ENCODE data around the gene TAF10. TPM values are rescaled to one million over a fixed set of nuclear protein-coding genes. Genes with fewer than 3 reads are reported as not detected.

The TAF10 gene
- total RNA-seq, 2 experiments from 2014 or later = 154 to 164 TPM

DNA sequence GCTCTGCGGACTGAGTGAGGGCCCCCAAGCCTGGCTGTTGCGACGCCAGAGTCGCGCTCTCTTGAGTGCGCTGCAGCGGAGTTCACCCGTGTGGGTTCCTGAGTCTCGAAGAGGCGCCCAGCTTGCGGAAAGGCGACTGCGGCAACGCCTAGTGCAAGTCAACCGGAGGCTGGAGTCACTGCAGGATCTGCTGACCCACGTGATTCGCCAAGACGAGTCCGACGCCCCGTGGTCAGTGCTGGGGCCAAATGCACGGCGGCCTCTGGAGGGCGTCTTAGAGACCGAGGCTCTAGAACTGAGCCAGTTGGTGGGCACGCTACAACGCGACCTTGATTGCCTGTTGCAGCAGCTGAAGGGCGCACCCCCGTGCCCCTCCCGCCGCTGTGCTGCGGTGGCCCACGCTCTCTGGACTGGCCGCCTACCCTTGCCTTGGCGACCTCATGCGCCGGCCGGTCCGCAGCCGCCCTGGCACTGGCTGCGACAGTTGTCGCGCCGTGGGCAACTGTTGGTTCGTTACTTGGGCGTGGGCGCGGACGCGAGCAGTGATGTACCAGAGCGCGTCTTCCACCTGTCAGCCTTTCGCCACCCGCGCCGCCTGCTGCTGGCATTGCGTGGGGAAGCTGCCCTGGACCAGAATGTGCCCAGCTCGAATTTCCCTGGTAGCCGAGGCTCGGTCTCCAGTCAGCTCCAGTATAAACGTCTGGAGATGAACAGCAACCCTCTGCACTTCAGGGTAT lies 41.2 kb downstream of the TAF10 start:
- Mint-ChIP-seq H3K36me3 (ENCODE audit: low read depth) (peaks cover 25% of the 10 kb centered on the region), H3K4me1 (ENCODE audit: low read depth) (no peaks in the 10 kb centered on the region), H3K27ac (no peak overlapping the region), H3K9me3 (no peaks in the 10 kb centered on the region), H3K27me3 (no peaks in the 10 kb centered on the region), H3K4me3 (no peak overlapping the region)
- no peak for DNase-seq
- H3K4me1 ChIP-seq (ENCODE audit: insufficient read depth, low read length) = no peaks in the 10 kb centered on the region
- TF ChIP-seq, protein P1, sequence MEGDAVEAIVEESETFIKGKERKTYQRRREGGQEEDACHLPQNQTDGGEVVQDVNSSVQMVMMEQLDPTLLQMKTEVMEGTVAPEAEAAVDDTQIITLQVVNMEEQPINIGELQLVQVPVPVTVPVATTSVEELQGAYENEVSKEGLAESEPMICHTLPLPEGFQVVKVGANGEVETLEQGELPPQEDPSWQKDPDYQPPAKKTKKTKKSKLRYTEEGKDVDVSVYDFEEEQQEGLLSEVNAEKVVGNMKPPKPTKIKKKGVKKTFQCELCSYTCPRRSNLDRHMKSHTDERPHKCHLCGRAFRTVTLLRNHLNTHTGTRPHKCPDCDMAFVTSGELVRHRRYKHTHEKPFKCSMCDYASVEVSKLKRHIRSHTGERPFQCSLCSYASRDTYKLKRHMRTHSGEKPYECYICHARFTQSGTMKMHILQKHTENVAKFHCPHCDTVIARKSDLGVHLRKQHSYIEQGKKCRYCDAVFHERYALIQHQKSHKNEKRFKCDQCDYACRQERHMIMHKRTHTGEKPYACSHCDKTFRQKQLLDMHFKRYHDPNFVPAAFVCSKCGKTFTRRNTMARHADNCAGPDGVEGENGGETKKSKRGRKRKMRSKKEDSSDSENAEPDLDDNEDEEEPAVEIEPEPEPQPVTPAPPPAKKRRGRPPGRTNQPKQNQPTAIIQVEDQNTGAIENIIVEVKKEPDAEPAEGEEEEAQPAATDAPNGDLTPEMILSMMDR (IDR thresholded peaks at IDR 0.05) = no peak
- H3K27ac ChIP-seq (ENCODE audit: low read depth in 1 of 2, low read length in 2 of 2) = no peak overlapping the region
- peaks cover 0 to 13% of the 10 kb centered on the region in 2 experiments for H3K9me3 ChIP-seq (ENCODE audit: control insufficient read depth in 1 of 2, insufficient read depth in 1 of 2, low read length in 2 of 2)
- CTCF ChIA-PET = no interaction called here
- no peak overlapping the region for H3K4me3 ChIP-seq (ENCODE audit: low read length)
- intact Hi-C loops (cut with DNase I, micrococcal nuclease) = no loop called here
- no peaks in the 10 kb centered on the region for H3K27me3 ChIP-seq (ENCODE audit: control insufficient read depth in 1 of 2, insufficient read depth in 2 of 2, low read length in 2 of 2)
- no peak for ATAC-seq (ENCODE audit: poor library complexity)
- H3K36me3 ChIP-seq (ENCODE audit: insufficient read depth, low read length) = peaks cover 10% of the 10 kb centered on the region
- POLR2A ChIA-PET = no interaction called here

GRCh38 chr11:6569706-6570105 lies 42.3 kb downstream of the TAF10 start:
- H3K4me1 Mint-ChIP-seq (ENCODE audit: low read depth) = no peaks in the 10 kb centered on the region
- no peak for DNase-seq
- no peak overlapping the region for H3K27ac ChIP-seq (ENCODE audit: low read depth in 1 of 2, low read length in 2 of 2)
- no peak overlapping the region for H3K4me3 Mint-ChIP-seq
- intact Hi-C loops (cut with DNase I, micrococcal nuclease) = no loop called here
- CTCF ChIA-PET = no interaction called here
- H3K36me3 Mint-ChIP-seq (ENCODE audit: low read depth) = peaks cover 34% of the 10 kb centered on the region
- H3K9me3 ChIP-seq (ENCODE audit: control insufficient read depth in 1 of 2, insufficient read depth in 1 of 2, low read length in 2 of 2) = peaks cover 0 to 13% of the 10 kb centered on the region in 2 experiments
- H3K9me3 Mint-ChIP-seq = no peaks in the 10 kb centered on the region
- no peak overlapping the region for H3K4me3 ChIP-seq (ENCODE audit: low read length)
- no peak overlapping the region for H3K27ac Mint-ChIP-seq
- no peaks in the 10 kb centered on the region for H3K4me1 ChIP-seq (ENCODE audit: insufficient read depth, low read length)
- TF ChIP-seq, protein P1 (IDR thresholded peaks at IDR 0.05) = no peak
- POLR2A ChIA-PET = no interaction called here
- no peak for ATAC-seq (ENCODE audit: poor library complexity)
- peaks cover 10% of the 10 kb centered on the region for H3K36me3 ChIP-seq (ENCODE audit: insufficient read depth, low read length)
- no peaks in the 10 kb centered on the region for H3K27me3 ChIP-seq (ENCODE audit: control insufficient read depth in 1 of 2, insufficient read depth in 2 of 2, low read length in 2 of 2)
- no peaks in the 10 kb centered on the region for H3K27me3 Mint-ChIP-seq

DNA sequence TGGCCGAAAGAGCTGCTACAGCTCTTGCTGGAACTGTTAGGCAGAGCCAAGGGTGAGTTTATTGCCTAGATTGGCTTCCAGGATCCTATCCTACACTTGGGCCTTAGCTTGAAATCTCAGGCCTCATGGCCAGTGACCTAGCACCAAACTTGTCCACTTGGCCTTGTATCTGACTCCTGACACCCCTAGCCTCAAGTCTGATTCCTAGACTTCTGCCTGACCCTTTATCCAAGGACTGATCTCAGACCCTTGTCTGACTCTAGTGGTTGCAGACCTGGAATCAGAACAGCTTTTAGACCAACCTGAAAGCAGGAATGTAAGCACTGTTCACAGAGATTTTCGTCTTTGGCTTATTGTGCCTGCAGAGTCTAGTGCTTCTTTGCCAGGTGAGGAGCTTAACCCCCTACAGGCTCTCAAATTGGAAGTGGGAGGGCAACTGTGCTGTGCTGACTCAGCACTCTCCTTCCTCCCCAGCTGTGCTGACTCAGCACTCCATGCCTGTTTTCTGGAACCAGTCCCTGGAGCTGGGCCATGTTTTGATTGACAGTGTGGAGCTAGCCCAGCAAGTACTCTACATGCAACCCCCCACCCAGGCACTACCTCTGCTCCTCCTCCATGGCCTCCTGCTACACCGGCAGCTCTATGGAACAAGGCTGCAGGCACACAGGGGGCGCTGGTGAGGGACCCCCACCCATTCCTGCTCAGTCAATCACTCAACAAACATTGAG lies 43.7 kb downstream of the TAF10 start:
- no peaks in the 10 kb centered on the region for H3K27me3 Mint-ChIP-seq
- H3K36me3 ChIP-seq (ENCODE audit: insufficient read depth, low read length) = peaks cover 10% of the 10 kb centered on the region
- DNase-seq (no peak), ATAC-seq (ENCODE audit: poor library complexity) (no peak)
- H3K4me1 ChIP-seq (ENCODE audit: insufficient read depth, low read length) = no peaks in the 10 kb centered on the region
- peaks cover 43% of the 10 kb centered on the region for H3K36me3 Mint-ChIP-seq (ENCODE audit: low read depth)
- intact Hi-C loops (cut with DNase I, micrococcal nuclease) = no loop called here
- peaks cover 0 to 13% of the 10 kb centered on the region in 2 experiments for H3K9me3 ChIP-seq (ENCODE audit: control insufficient read depth in 1 of 2, insufficient read depth in 1 of 2, low read length in 2 of 2)
- no peak overlapping the region for H3K27ac Mint-ChIP-seq
- H3K4me3 Mint-ChIP-seq = no peak overlapping the region
- H3K9me3 Mint-ChIP-seq = no peaks in the 10 kb centered on the region
- ChIA-PET CTCF (interaction anchor here (0.6 kb wide), 1 partner anchor 145 kb away, joined by 3 read pairs; no protein-coding TSS in a partner anchor), POLR2A (no interaction called here)
- no peak overlapping the region for H3K4me3 ChIP-seq (ENCODE audit: low read length)
- TF ChIP-seq, protein P1 (IDR thresholded peaks at IDR 0.05) = no peak
- no peaks in the 10 kb centered on the region for H3K27me3 ChIP-seq (ENCODE audit: control insufficient read depth in 1 of 2, insufficient read depth in 2 of 2, low read length in 2 of 2)
- H3K4me1 Mint-ChIP-seq (ENCODE audit: low read depth) = no peaks in the 10 kb centered on the region
- no peak overlapping the region for H3K27ac ChIP-seq (ENCODE audit: low read depth in 1 of 2, low read length in 2 of 2)

Measured in CD4-positive, alpha-beta T cell (primary cell).